CD4-positive, alpha-beta T cell treated with Interleukin-6 for 4 hours (primary cell): ENCODE data around the gene KIF2C.
"Not testable (repeated sequence)": the region's sequence is repeated elsewhere in the genome, so short reads cannot be mapped to it uniquely, and the experiment has no call there.

Source experiments
- DNase-seq: peaks from one replicate; pipeline ENCODE4 v3.0.0-alpha.2; 2020; ENCODE audit warnings: mixed read lengths

Gene KIF2C

DNA sequence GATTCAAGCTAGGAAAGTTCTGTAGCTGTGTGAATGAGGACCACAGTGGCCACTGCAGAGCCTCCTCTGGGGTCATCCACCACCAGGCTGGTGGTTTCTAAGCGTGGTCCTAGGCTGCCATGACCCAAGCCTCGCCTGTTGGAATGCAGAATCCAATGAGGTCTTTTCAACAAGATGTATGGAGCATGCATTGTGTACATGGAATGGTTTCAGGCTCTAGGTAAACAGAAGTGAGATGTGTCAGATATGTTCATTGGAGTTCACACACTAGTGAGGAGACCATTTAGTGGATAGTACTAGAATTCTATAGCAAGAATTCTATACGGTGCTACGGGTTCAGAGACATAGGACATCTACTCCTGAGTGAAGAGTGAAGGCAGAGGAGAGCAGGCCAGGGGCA, 19.4 kb upstream of the KIF2C start:
- no peak for DNase-seq

DNA sequence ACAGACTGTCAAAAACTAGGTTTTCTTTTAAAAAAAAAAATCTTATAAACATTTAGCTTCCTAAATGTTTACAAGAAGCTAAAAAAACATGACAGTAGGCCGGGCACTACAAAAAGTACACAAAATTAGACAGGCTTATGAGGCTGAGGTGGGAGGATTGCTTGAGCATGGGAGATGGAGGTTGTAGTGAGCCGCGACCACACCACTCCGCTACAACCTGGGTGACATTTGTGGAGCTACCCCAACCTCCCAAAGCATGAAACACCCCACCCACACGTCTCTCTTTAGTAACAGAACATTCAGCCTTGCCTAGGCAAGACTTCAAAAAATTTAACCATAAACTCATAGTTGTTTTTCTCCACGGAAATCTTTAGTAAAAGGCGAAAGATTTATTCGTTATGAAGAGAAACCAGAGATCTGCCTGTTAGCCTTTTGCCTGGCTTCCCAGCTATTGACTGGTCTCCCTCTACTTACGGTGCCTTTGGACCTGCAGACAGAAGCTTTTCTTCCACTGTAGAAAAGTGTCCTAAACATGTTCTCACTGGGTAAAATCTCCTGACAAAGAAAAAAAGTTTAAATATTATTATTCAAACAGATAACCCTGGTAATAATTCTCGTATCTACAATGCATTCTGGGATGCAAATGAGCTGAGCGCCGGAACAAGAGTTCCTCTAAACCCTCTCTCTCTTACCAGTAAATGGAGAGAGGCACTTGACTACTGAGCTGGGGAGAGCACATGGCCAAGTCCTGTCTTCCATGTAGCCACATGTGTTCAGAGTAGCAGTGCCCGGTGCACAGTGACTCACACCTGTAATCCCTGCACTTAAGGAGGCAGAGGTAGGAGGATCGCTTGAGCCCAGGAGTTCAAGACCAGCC, 17.9 kb upstream of the KIF2C start:
- DNase-seq: peak; percentile 63

DNA sequence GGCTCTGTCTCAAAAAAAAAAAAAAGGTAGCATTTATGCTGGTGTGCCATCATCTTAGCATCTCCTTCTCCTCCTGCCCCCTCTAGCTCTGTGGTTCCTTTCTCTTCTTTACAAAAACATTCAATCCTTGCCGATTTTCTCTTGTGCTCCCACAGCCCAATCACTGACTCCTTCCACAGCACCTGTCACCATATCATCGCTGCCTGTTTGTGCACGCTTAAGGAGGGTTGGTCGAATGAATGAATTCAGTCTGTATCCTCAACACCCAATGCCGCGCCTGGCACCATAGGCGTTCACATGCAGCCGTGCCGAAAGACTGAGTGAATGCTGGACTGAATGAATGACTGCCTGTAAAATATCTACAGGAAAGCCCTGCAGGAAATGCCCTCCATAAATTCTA, 16.6 kb upstream of the KIF2C start:
- peak; percentile 36 for DNase-seq

DNA sequence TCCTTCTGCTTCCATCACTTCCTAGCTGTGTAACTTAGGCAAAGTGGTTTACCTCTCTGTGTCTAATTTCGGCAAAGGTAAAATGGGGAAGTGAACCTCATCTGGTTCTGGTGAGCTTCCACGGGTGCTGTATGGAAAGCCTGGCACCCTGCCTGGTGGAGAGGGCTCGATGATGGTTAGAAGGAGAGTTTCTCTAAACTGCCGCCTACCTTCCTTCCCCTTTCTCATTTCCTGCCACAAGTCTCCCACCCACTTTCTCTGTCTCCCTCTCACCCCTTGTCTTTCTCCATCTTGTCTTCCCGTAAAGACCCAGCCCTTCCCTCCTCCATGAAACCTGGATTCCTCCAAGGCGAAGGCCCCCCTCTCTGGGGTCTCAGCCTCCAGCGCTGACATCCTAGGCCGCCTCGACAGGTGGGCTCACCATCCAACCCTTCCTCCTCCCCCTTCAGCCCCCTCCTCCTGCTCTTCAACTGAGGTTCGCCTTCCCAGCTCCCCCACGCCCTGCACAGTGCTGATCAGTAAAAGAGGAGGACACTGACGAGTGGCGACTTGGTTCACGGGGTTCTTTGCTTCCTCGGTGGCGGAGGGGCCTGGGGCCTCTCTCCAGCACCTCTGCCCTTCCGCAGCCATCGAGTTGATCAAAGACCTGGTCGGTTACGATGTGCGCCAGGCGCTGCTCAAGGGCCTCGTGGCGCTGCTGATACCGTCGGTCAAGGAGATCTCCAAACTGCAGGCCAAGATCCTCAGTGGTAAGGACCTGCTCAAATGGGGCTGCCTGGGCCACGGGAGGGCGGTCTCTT, 15.9 kb upstream of the KIF2C start:
- peak; percentile 54 for DNase-seq

DNA sequence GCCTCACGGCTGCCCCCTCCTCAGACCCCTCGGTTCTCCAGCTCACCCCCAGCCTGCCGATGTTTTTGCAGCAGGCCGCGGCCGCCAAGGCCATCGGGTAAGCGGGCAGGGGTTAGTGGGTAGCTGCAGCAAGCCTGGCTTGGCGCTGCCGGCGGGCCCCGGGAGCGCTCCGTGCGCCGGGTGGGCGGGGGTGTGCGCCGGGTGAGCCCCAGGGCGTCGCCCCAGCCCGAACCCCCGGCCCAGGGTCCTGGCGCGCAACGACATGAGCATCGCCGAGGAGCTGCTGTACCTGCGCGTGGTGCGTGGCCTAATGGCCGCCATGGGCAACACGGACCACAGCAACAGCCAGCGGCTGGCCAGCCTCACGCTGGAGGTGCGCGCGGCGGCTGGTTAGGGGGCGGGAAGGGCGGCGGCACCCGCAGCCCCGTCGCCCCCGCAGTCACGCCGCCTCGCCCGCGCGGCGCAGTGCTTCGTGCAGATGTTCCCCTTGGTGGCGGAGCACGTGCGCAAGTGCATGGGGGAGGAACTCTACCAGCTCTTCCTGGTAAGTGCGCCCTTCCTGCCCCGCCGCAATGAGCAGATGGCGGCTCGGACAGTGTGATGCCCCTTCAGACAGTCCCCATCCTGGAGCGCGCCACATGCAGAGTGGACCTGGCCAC, 15.2 kb upstream of the KIF2C start:
- DNase-seq: no peak

DNA sequence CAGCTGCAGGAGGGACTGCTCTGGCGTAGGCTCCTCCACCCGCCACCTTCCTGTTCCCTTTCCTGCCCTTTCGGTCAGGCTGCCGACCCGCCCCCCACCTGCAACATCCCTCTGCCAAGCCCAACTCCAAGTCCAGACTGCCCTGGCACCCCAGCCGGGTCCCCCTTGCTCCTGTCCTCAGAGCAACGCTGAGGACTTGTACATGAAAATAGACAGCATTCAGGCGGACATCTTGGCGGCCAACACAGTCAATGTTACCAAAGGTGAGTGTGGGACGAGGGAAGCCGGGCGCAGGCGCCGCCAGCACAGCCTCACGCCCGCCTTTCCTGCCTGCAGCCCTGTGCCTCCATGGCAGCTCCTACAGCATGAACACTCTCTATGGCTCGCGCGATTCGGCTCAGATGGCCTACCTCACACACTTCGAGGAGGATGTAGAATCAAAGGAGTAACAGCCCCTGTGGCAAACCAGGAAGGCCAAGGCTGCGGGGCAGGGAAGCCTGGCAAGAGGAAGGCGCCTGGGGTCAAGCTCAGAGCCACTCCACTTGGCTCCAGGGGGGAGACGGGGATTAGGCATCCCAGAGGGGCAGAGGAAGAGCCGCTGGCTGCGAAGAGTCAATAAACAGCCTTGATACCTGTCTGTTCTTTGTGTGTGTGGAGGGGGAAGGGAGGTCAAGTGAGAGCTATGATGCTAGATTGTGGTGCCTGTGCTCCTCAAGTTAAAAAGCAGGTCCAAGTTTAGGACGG, 14.5 kb upstream of the KIF2C start:
- DNase-seq: no peak

DNA sequence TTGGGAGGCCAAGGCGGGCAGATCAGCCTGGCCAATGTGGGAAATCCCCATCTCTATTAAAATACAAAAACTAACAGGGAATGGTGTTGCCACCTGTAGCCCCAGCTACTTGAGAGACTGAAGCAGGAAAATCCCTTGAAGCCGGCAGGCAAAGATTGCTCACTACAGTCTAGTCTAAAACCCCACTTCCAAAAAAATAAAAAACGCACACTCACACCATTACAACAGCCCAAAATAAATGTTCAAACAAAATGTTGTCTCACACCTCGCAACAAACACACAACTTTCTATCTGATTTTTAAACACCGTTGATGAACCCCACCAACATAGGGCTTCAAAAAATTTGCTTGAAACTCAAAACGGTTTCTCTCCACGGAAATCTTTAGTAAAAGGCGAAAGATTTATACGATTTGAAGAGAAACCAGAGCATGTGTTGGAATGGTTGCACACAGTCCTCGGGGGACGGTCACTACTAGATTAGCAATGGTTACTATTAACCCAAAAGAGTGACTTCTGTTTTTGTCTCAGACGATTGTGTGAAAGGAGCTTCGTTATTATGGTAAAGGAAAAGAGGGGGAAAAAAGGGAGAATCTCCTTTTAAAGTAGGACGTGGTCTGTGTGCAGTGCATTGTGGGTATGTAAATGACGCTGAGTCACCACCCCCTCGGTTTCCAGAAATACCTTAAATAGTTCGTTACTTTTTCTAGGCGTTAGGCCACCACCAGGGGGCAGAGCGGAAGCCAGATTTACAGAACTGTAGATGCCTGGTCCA, 8.7 kb upstream of the KIF2C start, which contains the start of gene RNU5D-1:
RNU5D-1 (minus strand) TSS at position 430 of the 772 bp plus-strand sequence.
- peak; percentile 97 for DNase-seq

DNA sequence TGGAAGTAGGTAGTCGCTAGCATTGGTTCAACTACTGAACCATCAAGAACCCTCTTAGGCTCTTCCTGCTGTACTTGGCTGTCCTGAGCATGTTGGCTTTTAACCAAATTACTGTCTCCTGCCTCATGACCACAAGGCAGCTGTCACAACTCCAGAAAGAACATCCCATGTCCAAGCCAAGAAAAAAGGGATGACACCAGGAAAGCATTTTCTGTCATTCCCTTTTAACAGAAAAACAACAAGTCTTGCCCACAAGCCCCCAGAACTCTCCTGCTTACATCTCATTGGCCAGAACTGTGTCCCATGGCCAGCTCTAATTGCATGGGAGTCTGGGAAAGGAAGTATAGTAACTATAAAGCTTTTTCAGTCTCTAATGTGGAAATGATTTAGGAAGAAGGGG, 6.3 kb upstream of the KIF2C start:
- DNase-seq: no peak

DNA sequence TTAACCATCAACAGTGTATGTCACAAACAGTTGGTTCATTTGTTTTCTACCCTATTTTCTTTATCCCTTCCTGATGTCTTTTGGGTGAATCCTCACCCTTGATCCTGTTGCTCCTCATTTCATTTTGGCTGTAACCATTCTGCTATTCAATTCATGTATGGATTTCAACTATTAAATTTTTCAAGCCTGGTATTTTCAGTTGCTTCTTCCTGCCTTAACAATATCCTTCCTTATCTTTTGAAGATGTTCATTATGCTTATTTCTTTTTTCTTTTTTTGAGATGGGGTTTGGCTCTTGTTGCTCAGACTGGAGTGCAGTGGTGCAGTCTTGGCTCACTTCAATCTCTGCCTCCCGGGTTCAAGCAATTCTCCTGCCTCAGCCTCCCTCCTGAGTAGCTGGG, 5.9 kb upstream of the KIF2C start:
- DNase-seq: no peak

DNA sequence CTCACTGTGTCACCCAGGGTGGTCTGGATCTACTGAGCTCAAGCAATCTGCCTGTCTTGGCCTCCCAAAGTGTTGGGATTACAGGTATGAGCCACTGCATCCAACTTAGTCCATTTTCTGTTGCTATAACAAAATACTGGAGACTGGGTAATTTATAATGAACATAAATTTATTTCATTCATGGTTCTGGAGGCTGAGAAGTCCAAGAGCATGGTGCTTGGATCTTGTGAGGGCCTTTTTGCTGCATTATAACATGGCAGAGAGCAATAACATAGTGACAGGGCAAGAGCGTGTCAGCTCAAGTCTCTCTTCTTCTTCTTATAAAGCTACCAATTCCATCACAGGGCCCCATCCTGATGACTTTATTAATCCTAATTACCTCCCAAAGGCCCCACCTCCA, 3.6 kb upstream of the KIF2C start:
- no peak for DNase-seq

DNA sequence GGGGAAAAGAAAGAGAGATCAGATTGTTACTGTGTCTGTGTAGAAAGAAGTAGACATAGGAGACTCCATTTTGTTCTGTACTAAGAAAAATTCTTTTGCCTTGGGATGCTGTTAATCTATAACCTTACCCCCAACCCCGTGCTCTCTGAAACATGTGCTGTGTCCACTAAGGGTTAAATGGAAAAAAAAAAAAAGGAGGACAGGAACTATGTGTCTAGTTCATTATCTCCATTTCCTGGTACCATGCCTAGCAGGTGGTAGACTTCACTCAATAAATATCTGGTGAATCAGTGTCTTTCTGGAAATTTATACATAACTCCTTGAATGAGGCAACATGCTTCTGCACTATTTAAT, 707 bp upstream of the KIF2C start:
- not testable (repeated sequence) for DNase-seq

DNA sequence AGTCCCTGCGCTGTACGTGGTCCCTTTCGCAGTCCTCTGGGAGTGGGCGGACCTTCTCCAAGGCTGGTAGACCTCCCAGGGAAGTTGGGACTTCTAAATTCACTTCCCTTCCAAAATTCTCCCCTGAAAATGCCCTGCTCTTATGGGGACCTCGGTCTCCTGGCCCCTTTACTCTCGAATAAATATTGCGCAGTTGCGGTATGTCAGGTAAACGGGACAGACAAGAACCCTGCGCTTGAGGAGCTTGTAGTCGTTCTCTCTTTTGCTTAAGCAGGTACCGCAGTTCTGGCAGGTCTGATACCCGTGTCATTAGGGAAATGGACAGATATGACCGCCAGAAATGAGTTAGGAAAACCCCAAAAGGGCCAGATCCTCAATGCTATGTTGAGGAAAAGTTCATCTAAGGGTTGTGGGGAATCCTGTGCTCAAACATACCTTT, 561 bp downstream of the KIF2C start:
- no peak for DNase-seq

DNA sequence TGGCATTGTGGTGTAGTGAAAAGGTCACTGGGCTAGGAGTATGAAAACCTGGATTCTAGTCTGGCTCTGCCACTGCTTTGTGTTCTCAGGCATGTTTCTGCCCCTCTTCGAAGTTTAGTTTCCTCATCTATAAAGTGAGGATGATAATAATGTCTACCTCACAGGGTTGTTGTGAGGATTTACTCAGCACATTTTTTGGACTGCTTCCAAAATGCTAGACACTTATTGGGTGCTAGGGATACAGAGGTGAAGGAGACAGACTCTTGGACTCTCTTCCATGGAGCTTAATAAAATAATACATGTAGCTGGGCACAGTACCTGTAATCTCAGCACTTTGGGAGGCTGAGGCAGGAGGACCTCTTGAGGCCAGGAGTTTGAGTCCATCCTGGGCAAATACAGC, 3.6 kb downstream of the KIF2C start:
- no peak for DNase-seq

DNA sequence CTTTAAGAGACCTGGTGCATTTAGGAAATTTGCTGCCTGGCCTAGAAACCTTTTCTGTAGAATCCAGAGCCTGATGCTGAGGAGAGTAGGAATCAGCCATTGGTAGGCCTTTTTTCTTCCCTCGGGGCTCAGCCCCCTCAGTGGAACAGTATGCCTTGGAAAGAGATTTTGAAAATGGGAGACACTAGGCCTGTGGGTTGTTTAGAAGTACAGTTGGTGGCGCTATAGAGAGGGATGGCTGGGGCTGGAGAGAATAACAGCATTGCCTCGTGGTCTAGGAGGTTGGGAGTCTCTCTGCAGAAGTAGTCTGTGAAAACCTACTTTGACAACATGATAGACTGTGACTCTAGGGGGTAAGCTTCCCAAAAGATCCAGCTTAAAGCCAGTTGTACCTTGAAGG, 8.2 kb downstream of the KIF2C start:
- no peak for DNase-seq

DNA sequence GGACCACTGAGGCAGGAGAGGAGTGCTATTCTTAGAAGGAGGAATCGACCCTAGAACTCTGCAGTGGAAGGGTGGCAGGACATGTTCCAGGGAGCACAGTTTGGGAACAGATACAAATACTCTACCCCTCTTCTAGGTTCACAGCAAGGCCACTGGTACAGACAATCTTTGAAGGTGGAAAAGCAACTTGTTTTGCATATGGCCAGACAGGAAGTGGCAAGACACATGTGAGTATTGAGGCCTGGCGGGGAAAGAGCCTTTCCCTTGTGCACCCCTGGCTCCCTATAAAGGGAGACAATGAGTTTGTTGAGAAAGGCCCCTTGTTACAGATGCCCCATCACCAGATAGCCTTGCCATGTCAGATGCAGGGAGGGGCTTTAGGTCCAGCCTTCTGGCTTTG, 17.8 kb downstream of the KIF2C start:
- DNase-seq: no peak

DNA sequence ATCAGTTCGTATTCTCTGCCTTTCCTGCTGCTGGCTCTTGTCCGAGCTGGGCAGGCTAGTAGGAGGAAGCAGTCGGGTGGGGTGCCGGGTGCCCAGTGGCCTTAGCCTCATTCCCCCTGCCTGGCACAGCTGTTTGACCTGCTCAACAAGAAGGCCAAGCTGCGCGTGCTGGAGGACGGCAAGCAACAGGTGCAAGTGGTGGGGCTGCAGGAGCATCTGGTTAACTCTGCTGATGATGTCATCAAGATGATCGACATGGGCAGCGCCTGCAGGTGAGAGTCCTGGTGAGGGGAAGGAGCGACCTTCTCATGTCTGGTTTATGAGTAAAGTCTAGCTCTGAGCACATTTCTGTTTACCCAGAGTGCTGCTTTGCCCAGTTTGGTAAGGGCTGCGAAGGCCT, 19.4 kb downstream of the KIF2C start:
- no peak for DNase-seq

DNA sequence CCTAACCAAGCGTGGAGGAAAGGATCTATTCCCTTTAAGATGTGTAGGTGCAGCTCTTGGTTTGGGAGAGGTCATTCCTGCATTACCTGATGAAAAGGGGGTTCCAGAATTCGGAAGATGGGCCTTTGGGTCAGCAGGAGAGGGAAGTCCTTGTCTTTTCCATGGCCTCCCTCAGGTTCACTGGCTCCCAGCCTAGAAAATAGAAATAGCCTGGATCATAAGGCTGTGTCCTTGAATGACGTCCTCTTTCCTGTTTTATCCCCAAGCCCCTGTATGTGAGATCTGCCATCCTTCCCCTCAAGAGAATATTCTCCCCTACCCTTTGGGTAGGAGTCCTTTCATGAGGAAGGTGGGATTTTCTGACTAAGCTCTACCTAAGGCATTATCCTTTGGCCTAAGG, 21.2 kb downstream of the KIF2C start:
- no peak for DNase-seq

DNA sequence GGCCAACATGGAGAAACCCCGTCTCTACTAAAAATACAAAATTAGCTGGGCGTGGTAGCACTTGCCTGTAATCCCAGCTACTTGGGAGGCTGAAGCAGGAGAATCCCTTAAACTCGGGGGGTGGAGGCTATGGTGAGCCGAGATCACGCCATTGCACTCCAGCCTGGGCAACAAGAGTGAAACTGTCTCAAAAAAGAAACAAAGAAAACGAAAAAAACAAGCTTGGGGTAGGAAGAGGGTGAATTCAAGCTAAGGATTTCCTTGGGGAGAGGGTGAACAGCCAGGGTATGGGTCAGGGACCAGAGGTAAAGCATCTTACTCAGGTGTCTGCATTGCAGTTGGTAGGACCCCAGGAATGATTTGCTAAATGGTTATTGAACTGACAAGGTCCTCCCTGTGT, 26.8 kb downstream of the KIF2C start:
- DNase-seq: not testable (repeated sequence)

DNA sequence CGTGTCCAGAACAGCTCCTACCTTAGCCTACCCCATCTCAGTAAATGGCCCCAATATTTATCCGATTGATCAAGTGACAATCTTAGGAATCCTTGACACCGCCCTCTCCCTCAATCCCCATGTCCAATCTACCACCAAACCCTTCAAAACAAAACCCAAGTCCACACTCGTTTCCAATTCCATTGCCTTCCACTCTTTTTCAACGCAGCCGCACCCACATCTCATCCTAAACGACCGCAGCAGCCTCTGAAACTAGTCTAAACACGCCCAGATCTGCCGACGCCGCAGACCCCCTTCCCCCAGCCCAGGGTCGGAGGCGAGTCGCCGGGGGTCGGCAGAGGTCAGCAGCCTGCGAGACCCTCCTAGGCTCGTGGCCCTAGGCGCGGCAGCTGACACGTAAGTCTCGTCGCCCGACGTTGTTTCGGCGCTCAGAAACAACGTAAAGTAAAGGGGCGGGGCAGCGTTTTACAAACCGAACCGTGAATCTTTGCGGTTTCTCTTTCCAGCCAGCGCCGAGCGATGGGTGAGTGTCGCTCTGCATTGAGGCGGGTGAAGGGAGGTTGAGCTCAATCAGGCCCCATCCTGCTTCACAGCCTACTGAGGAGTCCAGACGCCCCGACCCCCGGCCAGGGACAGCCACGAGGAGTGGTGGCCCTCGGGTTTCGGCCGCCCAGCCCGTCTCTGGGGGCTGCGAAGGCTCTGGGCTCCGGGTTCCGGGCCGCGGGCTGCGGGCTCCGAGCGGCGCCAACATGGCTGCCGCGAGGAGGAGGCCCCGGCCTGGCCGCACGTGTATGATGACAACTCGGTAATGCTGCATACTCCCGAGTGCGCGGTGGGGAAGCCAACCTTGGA, 35.7 kb downstream of the KIF2C start, which contains the start of gene RPS8:
RPS8 (plus strand) TSS at position 463 of the 852 bp plus-strand sequence; CDS start at position 520, 57 bp downstream.
- DNase-seq: peak; percentile 92

DNA sequence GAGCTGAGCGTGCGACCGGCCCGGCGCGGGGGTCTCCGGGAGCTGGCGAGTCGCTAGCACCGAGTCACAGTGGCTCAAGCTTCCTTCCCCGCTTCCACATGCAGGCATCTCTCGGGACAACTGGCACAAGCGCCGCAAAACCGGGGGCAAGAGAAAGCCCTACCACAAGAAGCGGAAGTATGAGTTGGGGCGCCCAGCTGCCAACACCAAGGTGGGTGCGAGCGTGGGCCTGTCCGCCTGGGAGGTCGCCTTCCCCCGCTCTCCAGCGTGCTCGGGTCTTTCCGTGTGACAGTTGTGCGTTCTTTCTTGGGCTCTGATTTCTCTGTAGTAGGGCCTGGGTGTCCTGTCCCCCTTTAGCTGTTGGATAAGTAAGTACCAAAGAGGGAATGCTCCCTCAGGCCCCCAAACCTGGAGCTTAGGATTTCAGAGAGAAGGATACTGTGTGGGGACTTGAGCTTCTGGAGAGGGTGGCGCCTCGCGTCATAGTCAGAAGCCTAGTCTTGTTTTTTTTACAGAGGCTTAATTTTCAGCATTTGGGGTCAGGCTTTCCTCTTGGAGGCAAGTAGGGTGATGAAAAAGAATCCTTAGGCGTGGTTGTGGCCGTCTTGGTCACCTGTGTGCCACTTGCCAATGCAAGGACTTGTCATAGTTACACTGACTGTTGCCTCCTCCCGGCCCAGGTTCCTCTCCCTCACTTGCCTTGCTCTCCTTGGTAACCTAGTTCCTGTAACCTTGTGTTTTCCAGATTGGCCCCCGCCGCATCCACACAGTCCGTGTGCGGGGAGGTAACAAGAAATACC, 36.5 kb downstream of the KIF2C start:
- no peak for DNase-seq
